ENCODE data around the gene EGFL7.

Gene EGFL7

DNA sequence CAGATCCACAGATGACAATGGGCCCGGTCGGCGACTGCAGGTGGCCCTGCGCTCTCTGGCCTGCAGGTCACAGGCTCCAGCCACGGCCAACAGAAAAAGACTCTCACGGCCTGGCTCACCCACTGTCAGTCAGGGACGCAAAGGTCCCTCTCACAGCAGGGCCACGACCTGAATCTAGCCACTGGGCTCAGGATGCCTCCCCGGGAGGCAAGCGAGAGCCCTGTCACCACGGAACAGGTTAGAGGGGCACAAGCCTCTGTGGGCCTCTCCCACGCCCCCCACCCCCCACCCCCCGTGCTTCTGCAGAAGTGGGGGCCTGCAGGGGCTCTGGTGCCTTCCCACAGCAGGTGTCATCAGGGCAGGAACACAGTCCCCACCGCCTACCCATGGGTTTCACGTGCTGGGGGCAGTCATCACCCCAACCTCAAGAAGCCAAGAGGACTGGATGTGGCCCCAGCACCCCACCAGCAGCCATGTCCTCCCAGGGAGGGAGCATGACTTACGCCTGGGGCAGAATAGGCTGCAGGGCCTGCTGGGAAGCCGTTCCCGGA, 17.3 kb upstream of the EGFL7 start:
- no peak for DNase-seq

DNA sequence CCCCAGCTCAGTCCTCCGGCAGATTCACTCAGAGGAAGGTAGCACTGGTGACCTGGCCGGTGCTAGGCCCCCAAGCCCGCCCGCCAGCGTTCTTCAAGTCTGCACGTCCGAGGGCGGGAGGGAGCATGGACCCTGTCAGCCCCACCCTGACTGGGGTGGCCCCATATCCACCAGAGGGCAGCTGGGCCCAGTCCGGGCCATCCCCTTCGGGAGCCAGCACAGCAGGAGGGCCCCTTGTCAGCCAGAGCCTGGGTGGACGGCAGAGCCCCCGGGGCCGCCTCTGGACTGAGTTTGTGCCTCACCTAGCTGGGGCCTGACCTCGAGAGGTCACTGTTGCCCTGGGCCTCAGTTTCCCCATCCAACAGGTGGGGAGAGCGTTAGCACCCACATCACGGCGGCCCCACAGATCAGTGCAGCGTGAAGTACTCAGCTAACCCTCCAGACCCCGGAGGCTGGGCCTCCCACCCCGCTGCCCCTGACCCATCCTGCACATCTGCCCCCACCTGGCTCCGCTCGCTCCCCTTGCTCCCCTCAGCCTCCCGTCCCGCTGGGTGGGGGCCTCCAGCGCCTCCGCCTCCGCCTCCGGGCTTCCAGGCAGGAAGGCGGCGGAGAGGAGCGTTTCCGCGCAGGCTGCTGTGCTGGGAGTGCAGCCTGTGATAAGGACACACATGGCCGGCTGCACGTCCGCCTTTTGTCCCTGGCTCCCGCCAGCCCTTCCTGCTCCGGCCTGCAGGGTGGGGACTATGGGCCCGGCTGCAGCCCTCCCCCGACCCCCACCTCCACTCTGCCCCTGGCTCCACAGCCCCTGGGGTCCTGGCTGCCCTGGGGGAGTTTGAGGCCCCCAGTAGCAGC, 16.6 kb upstream of the EGFL7 start:
- no peak for DNase-seq

DNA sequence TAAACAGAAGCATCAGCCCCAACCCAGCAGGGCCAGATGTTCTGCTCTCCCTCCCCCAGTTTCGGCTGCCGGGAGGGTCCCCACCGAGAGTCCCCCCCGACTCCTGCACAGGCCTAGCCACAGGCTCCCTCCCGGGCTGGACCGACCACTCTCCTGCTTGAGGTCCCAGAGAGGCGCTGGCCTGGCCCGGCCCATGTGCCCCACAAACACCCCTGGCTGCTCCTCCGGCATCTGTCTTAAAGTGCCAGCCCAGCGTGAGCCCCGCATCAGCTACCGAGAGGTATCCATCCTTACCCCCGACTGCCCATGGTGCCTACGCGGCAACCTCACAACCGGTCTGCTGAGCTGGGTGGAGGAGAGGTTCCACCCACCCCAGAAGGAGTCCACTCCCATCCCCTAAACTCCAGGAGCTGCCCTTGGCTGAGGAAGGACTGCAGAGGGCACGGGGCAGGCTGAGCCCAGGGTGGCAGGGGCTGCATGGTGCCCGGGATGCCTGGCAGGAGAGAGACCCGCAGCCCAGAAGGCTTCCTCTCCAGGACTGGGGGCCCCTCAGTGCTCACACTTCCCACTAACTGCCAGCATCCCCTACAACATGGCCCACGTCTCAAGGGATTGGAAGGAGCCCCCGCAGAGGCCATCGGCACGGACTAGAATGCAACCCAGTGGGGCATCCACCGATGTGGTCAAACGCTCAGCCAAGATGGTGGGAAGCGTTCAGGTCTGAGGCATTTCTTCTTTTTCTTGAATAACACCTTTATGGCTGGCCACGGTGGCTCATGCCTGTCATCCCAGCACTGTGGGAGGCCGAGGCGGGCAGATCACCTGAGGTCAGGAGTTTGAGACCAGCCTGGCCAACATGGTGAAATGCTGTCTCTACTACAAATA, 15.6 kb upstream of the EGFL7 start:
- DNase-seq = no peak

DNA sequence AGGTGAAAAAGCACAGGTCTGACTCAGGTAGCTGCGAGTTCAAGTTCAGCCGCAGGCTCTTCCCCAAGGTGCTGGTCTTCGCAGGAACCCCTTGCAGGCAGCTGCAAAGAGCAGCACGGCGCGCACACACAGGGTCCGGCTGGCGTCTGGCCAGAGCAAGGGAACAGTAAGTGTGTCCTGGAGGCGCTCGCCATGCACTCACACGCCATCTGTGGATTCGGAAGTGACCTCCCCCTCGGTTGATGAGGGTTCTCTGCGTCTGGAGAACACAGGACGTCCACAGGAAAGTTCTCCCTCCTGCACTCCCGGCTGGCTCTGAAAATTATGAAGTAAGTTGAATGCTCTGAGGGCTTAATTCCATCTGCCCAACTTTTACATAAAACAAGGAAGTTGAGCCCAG, 14.0 kb upstream of the EGFL7 start:
- no peak for DNase-seq

DNA sequence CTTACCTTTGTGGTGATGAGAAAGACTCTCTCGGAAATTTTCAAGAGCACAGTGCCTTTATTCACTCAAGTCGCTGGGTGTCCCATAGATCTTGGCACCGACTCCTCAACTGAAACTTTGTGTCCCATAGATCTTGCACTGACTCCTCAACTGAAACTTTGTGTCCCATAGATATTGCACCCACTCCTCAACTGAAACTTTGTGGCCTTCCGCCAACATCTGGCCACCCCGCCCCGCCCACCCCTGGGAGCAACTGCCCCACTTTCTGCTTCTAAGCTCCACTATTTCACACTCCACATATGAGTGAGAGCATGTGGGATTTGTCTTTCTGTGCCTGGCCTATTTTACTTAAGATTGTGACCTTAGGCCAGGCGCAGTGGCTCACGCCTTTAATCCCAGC, 12.7 kb upstream of the EGFL7 start:
- no peak for DNase-seq

DNA sequence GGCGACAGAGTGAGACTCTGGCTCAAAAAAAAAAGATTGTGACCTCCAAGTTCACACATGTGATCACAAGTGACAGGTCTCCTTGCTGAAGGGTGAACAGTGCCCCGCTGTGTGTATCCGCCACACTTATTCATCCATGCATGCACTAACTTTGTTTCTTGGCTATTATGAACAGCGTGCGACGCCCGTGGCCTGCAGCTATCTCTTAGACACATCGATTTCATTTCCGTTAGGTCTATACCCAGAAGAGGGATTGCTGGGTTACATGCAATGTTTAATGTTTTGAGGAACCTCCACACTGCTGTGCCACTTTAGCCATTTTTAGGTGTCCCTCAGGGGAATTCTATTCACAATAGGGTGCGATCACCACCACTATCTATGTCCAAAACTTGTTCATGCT, 12.1 kb upstream of the EGFL7 start:
- no peak for DNase-seq

DNA sequence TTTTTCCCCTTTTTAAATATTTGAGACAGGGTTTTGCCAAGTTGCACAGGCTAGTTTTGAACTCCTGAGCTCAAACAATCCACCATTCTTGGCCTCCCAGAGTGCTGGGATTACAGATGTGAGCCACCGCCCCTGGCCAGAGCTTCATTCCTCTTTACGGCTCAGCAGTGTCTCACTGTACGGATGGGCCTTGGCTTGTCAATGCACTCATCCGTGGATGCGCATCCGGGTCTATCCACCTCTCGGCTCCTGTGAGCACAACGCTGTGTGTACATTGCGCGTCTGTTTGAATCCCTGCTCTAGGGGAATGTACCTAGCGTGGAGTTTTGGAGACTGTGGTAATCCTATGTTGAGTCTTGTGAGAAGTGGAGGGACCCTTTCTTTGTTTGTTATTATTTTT, 10.9 kb upstream of the EGFL7 start:
- DNase-seq = no peak

DNA sequence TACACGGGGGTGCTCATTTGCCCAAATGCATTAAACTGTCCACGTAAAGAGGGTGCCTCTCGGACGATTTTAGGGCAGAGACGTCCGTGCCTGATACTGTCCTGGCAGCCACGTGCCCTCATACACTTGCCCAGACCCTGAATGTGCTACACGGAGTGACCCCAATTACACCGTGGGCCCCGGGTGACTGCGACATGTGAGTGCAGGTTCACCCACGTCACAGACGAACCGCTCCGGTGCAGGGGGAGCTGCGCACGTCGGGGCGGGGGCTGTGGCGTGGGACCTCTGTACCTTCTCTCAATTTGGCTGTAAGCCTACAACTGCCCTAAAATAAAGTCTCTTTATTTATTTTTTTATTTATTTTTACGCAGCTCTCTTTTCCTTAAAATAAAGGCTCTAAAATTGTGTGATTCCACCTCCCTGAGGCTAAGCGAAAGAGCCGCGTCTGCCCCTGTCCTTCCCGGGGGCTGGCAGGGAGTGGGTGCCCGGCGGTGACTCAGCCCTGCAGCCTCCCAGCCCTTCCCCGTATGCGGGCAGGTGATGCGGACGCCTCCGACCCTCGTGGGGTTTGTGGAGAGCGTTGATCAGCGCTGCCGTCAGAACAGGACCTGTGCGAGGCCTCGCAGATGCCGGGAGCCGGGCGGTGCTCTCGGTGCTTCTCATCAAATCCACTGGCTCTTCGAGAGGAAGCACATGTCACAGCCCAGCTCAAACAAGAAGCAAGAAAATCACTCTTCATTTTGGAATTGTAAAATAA, 9.2 kb upstream of the EGFL7 start:
- no peak for DNase-seq

DNA sequence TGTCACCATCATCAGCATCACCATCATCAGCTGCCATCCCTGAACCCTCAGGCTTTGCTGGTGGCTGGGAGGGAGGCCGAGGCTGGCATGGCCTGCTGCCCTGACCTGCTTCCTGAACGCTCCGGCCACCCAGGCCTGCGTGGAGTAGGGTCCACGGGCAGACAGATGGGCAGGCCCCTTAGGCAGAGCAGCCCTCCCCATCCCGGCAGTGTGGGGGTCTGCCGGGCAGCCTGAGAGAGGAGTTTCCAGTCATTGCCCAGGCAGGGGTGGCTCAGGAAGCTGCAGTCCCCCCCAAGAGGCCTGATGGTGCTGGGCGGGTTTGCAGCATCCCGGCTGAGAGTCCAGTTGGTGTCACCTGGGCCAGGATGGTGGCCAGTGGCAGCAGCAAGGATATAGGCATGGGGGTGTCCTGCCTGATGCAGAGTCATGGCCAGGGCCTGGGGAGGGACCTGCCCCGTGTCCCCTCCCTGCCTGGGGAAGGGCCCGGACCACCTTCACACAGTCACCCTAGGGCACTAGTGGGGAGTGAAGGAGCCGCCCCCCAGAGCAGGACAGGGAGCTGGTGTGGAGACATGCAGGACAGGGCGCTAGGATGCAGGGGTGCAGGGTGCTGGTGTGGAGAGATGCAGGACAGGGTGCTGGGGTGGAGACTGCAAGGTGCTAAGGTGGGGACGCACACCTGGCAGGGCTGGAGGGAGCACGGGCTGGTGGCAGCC, 7.7 kb upstream of the EGFL7 start:
- no peak for DNase-seq

DNA sequence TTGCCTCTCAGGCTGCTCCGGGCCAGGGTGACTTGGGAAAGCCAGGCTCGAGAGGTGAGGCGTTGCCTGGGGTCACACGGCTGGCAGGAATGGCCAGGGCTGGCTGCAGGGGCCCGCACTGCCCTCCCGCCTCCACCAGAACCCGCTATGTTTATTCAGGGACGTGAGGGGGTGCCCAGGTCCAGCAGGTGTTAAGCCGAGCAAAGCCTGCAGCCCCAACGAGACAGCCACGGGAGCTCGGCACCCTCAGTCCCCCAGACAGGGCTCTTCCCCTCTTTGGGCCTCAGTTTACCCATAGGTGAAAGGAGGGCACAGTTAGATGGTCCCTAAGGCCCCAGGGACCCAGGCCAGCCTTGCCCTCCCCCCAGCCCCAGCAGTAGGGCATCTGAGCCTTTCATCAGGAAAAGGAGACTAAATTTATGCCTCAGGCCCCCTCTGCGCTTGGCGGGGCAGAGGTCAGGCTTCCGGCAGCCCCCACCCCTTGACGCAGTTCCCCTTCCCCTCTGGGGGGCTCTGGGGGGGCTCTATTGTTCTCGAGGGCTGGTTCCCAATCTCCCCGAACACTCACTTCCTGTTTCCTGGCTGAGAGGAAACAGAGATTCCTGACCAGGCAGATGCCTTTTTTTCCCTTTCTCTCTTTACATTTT, 7.1 kb upstream of the EGFL7 start:
- DNase-seq = no peak

DNA sequence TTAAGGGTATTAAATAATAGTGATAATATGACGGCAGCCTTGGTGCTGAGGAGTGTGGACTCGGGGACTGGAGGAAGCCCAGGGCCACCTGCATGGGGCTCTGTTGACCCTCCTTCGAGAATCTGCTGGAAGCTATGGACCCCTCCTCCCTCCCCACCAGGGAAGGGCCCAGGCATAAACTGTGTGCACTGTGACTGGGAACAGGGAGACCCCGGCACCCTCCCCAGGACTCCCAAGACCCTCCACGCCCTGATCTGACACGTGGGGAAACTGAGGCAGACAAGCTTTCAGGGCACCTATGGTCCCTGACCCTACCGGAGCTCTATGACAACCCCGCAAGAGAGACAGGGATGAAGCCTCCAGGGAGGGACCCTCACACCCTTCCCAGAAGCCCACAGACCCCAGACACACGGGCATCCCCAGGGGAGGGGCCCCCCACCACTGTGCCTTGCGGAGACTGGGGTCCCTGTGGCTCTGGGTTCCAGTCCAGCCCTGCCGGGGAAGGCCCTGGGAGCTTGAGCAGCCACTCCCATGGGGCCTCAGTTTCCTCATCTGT, 6.5 kb upstream of the EGFL7 start:
- no peak for DNase-seq

DNA sequence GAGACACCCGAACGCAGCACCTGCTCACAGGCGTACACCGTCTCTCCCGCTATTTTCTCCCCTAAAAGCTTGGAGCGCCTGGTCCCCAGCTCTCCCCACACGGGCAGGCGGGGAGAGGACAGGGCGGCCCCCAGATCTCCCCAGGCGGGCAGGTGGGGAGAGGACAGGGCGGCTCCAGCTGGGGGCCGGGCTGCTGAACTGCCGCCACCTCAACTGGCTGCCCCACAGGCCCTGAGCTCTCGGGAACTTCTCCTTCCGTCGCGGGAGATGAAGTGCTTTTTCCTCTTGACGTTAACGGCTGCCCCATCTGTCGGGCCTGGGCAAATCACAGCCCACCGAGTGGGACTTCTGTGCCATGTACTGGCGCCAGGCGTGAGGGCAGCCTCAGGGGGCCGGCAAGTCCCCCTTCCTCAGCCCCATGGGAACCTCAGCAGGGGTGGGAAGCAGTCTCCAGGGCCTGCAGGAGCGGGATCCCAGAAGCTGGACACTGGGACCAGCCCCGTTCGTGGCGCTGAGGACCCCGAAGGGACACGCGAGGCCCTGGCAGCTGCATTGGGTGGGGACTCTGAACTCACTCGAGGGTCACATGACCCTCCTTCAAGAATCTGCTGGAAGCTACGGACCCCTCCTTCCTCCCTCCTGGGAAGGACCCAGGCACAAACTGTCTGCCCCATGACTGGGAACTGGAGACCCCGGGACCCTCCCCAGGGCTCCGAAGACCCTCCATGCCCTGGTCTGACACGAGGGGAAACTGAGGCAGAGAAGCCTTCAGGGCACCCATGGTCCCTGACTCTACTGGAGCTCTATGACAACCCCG, 5.7 kb upstream of the EGFL7 start:
- no peak for DNase-seq

DNA sequence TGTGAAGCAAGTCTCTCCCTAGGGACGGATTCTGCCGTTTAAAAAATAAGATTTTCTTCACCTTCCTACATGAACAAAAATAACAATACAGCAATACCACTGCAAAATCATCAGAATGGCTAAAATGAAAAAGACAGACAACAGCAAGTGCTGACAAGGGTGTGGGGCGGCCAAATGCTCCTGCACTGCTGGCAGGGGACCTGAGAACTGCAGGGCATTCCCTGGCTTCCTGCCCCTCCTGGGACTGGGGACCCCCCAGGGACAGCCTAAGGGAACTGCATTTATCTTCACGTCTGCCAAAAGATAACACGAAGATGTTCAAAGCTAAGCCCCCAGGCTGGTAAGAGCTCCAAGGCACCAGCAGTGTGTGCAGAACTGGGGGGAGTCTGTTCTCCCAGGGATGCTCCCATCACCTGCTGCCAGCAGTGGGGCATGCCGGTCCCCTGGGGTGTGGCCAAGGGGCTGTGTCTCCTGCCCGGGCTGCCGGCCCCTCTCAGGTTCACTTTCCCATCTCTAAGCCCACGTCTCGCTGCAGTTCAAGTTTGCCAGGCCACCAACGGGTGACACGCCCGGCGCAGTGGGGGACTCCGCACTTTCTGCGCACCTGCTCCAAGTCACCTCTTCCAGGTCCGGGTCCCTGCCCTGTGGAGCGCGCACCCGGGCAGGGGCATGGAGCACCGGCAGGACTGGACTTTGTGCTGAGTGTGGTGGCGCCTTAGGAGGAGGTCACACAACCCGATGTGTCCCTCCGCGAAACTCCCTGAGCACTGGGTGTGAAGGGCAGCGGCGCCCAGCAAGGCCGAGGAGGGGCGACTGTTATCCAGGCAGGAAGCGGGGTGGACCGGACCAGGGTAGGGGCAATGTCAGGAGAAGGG, 4.5 kb upstream of the EGFL7 start:
- no peak for DNase-seq

DNA sequence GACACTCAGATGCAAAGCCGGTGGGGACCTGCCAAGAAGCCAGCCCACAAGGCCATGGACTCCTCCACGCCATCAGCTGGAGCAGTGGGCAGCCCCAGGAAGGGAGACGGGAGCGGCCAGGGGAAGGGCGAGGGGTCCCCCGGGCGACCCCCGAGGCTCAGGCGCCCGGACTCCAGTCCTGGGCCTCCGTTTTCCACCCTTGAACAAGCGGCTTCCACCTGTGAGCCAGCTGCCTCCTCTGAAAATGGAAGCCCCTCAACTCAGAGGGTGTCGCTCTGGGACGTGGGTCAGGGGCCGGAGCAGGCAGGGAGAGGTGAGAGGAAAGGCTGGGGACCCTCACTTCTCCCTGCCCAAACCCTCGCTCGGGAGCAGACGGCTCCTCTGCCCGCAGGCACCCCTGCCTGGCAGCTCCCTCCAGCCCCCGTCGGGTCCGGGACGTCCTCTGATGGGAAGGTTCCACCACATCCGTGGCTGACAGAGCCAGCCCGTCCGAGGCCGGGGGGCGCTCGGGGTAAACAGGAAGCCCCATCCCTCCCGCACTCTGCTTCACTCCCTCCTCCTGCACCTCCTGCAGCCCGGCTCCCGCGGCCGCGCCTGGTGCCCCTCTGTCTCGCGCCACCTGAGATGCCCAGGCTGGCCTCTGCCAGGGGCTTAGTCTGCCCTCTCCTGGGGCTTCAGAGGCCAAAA, 3.7 kb upstream of the EGFL7 start:
- DNase-seq = no peak

DNA sequence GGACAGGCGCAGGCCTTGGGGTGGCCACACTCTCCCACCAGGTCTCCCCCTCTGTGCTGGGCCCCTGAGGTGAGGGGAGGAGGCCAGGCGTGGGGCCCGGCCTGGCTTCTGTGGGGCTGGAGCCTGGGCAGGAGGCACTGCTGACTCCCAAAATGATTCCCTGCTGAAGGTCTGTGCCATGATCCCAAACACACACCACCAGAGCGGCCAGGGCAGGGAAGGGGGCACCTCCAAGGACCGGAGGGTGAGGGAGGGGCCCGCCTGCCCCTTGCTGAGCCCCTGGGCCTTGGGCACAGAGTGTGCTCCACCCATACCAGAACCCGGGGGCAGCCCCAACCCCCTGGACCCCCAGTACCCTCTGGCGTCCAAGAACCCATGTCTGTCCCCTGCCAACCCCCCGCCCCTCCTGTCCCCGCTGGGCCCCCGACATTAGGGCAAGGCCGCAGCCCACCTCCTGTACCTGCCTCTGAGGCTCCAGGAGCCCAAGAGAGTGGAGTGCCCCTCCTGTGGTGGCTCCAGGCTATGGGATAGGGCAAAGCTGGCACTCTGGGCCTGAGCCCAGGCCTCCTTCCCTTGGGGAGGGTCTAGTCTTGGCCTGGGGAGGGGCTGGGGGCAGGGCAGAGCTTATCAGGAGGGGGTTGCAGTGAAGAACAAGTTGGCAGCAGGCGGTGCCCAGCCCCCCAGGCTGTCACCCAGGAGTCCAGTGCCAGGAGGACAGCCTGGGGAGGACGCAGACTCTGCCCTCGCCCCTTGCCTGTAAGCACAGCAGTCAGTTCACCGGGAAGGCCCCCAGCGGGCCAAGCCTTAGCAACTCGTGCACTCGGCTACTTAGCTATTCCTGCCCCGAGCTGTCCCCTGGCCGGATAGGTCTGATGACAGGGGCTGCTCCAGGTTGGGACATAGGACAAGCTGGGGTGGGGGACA, 2.6 kb upstream of the EGFL7 start:
- no peak for DNase-seq

DNA sequence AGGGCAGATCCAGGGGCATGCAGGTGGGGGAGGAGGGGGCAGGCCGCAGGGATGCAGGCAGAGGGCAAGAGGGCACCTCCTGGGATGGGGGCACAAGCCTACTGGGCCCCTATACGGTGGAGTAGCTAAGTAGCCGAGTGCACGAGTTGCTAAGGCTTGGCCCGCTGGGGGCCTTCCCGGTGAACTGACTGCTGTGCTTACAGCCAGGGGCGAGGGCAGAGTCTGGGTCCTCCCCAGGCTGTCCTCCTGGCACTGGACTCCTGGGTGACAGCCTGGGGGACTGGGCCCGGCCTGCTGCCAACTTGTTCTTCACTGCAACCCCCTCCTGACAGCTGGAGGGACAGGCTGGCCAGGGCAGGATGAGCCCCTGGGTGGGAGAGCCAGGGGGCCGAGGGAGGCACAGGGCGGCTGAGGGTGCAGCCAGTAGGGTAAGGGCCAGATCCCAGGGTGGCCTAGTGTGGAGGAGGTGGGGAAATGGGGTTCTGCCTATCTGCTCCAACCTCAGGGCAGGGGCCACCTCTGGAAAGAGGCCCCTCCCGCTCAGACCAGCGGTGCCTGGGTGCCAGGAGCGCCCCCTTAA, 1.7 kb upstream of the EGFL7 start:
- DNase-seq = no peak

DNA sequence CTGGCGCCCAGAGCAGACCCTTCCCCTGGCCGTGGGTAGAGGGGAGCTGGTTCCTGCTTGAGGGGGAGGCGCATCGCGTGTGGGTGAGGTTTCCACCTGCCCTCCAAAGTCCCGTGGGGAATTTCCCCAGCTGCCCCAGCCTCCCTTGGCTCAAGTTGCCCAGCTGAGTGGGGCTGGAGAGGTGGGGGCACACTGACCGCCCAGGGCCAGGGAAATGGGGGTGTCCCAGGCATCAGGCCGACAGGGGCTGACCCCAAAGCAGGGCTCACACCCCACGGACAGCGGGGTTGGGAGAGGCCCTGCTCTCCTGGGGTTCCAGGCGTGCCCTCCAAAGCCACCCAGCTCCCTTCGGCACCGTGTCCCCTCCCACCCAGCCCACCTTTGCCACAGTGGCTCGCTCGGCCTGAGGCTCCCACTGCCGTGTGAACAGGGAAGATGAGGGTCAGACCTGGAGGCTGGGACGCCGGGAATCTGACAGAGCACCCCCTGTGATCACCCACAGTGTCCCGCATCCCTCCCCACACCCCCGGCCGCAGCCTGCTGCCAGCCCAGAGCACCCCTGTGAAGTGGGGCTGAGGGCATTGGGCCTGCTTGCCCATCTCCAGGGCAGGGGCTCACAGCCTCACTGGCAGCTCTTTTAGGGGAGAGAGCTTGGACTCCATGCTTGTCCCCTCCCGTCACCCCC, 933 bp upstream of the EGFL7 start:
- no peak for DNase-seq
